Stimulated activated naive CD4-positive, alpha-beta T cell treated with Interleukin-2 at 50 U/mL for 16 hours (primary cell): ENCODE data around the gene KCNN3.

Experiments
- DNase-seq: peaks from one replicate; lab custom pipeline; 2025; lab: John Stamatoyannopoulos, UW

The KCNN3 gene

DNA sequence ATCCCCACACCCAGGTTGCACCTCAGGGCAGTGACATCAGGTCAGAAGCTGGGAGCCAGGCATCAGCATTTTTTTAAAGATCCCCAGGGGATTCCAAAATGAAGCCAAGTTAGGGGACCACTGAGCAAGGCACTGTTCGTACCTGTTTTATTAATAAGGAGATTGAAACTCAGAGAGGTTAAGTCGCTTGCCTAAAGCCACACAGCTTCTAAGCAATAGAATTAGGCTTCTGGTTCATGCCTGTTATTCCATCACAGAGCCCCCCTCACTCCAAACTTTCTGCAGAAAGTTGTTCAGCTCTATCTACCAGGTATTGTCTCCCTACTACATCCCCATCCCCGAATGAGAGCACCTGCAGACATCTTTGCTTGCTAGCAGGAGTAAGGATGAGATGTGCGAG lies 28.7 kb downstream of the KCNN3 start:
- DNase-seq, result no peak

DNA sequence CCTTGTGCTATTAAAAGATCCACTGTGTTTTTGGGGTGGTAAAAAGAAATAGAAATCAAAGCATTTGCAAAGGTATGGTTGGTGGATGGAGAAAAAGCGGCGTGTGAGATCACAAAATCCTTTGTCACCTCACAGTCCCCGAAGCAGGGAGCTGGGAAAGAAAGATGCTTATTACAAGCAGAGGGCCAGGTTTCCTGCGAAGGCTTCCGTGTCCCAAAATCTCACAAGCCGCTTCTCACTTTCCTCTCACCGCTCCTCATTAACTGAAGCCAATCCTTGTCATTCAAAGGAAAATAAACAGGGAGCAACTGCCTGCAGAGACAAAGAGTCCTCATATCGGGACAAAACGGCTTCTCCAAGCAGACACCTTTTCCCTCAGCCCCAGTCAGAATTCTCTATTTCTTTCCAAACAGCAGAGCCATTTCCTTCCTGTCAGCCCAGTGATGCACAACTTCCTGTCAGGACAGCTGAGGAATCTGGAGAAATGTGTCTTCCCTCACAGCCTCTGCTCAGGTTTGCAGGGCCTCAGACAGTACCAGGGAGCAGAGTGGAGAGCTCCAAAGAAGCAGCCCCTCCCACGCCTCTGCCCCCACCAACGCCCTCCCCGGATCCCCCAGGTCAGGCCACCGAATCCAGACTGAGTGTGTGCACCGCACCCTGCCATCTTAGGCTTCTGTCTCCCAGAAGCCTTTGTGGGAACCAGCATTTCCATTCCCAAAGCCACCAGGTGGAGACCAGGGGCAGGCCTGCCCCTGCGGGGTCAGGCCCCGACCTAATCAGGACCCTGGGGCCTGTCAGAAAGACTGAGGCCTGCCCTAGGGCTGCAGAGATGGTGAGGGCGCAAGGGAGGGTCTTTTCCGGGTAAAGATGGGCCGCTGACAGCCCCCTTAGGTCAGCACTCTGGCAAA lies 29.6 kb downstream of the KCNN3 start:
- DNase-seq, result no peak

DNA sequence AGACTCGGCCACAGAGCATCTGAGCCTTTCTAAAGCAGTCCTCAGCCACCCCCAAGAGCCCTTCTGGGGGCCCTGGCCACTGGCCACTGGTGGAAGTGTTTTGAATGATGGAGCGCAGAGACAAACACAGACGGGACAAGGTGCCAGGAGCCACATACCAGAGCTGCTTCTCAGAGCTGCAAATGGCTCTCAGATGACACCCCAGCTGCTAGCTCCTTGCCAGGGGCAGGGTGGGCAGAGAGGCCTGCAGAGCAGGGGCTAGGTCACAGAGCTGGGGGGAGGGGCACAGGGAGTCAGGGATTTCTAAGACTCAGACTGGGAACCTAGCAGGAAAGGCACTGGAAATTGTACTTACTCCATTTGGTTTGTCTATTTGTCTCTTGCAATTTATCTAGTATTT lies 30.4 kb downstream of the KCNN3 start:
- DNase-seq, result no peak

DNA sequence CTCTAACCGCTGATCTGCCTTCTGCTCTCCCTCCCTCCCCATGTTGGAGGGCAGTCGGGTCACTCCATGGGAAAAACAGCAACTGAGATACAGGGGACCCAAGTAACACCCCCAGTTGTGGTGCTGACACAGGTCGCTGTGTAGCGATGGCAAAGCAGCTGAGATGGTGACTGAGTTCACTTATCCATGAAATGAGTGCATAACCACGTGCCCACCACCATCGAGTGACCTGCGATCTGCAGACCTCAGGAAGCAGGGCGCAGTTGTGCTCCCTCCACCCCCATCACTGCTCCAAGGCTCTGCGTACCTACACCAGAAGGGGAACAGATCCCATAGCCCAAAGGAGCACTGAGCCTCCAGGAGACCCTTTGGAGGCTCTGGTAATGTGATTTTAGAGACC lies 31.1 kb downstream of the KCNN3 start:
- DNase-seq, result no peak

DNA sequence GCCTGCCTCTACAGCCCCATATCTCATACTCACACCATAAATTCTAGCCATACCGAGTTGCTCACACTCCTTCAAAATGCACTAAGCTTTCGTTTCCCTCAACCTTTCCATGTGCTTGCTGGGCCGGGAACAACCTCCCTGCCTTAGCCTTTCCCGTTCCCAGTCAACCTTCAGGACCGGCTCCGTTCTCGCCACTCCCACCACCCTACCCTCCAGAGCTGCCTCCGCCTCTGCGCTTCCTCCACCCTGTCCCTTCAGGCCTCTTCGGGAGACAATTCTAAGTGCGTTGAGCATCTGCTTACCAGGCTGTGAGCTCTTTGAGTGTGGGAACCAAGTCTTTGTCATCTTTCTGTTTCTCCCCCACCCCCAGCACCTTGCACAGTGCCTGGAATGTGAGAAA lies 31.6 kb downstream of the KCNN3 start:
- no peak for DNase-seq

DNA sequence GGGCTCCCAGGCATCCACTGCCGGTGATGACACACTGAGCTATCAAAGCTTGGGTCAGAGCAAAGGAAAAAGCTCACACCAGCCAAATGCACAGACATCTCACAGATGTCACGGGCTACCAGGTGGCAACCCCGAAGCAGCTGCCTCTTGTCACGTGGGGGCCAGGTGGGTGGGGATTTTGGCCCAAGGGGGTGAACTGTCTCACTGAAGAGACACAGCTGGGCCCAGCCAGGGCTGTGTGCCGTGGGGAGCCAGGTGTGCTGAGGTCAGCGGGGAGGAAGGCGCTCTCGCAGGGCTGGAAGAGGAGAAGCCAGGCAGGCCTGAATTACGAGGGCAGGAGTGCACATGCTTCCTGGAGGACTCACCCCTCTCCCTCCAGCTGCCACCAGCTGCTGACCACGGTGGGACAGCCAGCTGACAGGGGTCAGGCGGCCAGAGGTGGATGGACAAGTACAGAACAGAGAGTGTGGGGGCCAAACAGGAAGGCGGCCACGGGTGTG lies 32.4 kb downstream of the KCNN3 start:
- DNase-seq, result no peak

DNA sequence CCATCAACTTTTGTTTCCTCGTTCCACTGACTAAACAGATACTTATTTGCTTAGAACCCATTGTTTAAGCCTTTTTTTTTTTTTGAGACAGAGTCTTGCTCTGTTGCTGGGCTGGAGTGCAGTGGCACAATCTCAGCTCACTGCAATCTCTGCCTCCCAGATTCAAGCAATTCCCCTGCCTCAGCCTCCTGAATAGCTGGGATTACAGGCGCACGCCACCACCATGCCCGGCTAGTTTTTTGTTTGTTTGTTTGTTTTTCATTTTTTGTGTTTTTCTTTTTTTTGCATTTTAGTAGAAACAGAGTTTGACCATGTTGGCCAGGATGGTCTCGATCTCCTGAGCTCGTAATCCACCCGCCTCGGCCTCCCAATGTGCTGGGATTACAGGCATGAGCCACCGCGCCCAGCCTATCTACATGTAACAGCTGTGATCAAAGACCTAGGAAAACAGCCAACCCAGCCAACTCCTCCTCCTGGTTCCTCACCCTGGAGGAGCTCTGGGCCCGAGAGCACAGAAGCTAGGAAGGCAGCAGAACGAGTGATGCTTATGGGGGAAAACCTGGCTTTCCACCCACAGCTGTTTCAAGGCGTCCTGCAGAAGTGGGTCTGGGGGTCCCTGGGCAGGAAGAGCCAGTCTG lies 32.9 kb downstream of the KCNN3 start:
- no peak for DNase-seq

DNA sequence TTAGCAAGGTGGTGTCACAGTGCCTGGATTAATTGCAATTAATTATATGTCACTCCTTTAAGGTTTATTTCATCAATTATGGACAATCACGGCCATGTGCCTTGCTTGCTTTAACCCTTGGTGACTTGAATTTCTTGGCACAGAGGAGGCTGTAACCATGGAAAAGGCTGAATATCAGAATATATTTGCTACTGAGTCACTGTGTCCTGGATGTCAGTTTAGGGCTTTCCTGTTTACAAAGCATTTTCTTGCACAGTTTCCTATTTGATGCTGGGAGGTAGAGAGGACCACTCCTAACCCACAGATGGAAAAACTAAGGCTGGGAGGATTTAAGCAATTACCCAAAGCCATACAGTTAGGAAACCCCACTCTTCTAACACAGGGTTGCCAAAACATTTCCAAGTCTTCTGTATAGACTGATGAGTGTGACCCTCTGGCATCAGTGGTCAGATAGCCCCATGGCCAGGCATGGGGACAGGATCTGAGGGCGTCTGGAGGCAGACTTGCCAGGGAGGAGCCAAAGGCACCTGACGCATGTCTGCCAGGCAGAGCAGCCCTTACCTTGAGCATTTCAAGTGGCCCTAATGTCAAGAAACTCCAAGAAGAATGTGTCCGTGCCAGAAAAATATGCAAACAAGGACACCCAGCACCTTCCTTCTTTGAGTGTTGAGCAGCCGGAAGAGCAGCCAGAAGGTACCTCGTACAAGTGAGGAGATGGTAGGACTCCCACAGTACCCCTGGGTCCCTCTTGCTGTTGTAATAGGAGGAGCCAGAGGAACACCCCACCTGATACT lies 34.4 kb downstream of the KCNN3 start:
- no peak for DNase-seq

DNA sequence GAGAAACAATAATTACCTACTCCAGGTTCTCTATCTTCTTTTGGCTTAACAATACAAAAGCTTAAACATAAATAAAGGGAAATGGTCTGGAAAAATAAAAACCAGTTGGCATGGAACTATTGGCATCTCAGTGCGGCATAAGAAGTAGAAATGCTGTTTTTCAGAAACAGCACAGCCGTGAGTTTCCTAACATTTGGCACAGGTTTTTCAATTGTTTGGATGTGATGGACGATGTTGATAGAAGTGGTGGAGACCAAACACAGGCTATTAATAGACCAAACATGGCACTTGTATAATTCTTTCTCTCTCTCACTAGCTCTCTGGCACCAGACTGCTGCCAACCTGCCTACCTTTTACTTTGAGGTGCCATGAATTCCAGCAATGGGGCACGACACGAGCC lies 36.2 kb downstream of the KCNN3 start:
- no peak for DNase-seq

DNA sequence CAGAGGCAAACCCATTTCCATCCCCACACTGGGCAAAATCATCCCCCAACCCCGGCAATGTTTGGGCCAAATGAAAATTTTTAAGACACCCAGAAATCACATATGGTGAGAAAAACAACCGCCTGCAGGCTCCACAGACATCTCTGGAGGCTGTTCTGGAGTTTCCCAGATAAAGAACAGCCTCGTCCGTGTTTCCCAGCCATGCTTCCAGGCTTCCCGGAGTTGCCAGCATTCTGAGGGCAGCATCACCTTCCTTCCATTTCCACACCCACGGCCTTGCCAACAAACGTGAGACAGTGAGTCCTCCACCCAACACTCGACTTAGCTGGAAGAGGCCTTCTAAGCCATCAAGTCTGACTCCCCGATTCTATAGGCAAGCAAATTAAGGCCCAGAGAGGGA lies 36.9 kb downstream of the KCNN3 start:
- DNase-seq, result no peak

DNA sequence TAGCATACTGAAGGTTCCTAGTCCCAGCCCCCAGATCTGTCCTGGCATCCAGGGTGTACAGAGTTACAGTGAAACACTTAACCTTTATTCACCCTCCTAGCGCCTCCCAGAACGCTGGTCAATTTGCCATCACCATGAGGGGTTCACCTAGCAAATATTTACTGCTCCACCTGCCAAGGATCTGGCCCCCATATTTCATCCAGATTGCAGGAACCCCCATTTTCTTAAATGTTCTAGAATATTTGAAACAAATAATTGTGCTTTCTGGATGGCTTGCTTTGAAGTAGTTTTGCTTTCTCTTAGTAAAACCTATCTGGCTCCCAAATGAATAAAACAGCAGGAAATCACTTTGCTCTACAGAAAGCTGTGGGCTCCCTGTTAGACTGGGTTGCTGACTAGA lies 37.7 kb downstream of the KCNN3 start:
- DNase-seq, result no peak

DNA sequence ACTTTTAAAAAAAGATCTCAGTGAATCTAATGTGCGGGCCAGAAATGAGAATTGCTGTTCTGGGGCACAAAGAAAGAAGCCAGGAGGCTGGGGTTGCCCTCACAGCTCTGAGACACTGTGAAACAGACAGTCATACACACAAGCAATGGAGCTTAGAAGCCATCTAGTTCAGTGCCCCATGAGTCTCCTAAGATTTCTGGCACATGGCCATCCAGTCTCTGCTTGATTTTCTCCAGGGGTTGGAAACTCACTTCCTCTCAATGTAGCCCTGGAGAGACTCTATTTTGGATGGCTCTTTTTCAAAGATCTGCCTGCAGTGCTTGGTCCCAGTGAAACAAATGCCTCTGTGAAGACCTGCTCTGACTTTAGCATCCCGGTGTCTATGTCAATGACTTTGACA lies 38.6 kb downstream of the KCNN3 start:
- no peak for DNase-seq

DNA sequence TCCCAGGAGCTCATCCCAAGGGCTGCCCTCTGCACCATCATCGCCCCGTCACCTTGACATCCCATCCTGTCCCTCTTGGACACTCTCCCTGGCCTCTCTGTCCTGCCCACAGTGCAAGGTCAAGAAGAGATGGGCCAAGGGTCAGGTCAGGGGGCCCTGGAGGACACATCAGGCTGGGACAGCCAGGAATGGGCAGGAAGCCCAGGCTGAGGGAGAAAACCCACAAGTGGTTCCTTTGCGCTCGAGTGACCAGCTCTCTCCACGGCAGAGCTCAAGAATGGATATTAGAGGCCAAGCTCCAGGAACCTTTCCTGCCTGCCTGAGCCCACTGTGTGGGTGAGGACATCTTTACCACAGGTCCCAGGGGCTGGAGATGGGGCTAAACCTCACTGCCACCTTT lies 41.0 kb downstream of the KCNN3 start:
- DNase-seq, result no peak

DNA sequence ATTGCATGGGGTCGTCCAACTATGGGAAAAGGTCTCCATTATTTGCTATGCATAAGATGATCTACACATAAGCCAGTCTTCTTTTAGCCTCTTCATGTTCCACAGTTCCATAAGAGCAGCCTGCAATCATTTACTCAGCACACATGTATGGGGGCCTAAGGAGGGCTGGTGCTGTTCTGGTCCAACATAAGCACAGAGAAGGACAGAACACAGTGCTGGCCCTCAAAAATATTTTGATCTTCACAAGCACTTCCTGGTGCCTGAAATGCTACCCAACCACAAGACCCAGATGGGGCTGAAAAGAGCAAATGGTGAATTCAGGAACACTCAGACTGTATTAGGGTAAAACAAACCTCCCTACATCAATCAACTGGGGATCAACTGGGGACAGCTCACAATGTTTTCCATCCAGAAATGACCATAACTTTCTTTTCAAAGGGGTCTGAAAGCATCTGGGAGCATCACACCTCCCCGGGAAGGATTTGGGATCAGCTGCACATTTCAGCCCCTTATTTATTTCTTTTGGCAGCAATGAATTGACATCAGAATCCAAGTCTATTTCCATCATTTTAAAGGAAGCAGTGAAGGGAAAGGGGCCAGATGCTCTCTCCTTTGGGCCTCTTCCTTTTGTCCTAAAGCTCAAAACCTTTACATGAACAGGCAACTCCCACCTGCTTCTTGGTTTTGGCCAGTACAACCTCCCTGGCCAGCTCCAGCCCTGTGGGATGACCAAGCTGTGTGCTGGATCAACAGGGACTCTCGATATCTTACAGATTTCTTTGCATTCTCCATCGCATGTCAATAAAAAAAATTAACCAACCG lies 45.7 kb downstream of the KCNN3 start:
- DNase-seq, result no peak

DNA sequence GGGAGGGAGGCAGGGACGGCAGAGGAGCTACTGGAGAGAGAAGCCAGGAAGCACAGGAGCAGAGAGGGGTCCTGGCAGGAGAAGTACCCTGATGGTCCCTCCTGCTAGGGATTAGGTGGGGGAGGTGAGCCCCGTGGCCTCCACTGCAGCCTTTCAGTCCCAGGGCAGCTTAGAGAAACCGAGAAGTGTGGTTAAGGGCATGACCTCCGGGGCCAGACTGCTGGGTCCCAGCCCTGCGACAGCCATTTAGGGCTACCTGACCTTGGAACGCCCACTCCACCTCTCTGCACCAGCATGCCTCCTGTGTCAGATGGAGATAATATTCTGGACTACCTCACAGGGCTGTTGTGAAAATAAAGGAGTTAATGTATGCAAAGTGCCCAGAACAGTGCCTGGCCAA lies 47.4 kb downstream of the KCNN3 start:
- DNase-seq, result no peak

DNA sequence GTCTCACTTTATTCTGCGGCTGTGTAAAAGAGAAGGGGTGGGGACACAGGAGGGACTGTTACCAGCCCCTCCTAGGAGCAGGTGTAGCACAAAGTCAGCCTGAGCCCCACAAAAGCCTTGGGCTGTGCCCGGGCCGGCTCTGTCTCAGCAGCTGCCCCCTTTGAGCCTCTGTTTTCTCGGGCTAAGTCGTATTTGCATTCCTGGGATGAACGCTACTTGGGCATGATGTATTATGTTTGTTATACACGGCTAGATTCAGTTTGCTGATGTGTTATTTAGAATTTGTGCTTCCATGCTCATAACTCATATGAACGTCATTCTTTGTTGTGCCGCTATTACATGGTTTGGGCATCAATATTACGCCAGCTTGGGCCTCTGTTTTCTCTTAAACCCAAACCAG lies 47.8 kb downstream of the KCNN3 start:
- DNase-seq, result no peak

DNA sequence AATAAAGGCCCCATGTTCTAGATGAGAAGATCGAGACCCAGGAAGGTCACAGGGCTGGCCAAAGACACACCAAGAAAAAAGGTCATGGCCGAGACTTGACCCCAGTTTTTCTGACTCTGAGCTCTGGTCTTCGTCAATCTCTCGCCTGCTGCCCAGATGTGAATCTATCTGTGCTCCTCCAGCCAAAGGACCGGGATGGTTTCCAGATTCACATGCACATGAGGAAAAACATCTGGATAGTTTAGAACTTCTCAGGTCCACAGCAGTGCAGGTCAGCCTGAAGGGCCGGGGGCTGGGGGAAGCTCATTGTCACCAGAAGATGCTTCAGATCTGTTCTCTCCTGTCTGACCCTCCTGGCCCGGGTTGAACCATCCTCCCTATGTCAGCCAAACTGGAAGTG lies 49.0 kb downstream of the KCNN3 start:
- DNase-seq, result no peak

DNA sequence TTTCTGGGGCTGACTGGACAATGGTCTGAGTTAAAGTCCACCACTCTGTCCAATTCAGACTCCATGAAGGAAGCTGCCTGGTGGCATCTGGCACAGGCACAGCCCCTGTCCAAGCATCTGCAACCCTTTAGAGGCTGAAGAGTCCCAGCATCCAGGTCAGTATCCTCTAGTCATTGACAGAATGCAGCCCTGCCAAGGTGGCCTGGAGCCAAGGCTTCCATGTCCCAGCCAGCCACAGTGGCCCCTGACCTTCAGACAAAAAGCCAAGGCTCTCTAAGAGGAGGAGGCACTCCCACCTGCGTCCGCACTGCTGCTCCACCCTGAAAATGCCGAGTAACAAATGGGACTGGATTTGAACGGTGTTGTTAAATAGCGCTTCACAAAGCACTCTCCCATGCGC lies 49.4 kb downstream of the KCNN3 start:
- DNase-seq, result no peak

DNA sequence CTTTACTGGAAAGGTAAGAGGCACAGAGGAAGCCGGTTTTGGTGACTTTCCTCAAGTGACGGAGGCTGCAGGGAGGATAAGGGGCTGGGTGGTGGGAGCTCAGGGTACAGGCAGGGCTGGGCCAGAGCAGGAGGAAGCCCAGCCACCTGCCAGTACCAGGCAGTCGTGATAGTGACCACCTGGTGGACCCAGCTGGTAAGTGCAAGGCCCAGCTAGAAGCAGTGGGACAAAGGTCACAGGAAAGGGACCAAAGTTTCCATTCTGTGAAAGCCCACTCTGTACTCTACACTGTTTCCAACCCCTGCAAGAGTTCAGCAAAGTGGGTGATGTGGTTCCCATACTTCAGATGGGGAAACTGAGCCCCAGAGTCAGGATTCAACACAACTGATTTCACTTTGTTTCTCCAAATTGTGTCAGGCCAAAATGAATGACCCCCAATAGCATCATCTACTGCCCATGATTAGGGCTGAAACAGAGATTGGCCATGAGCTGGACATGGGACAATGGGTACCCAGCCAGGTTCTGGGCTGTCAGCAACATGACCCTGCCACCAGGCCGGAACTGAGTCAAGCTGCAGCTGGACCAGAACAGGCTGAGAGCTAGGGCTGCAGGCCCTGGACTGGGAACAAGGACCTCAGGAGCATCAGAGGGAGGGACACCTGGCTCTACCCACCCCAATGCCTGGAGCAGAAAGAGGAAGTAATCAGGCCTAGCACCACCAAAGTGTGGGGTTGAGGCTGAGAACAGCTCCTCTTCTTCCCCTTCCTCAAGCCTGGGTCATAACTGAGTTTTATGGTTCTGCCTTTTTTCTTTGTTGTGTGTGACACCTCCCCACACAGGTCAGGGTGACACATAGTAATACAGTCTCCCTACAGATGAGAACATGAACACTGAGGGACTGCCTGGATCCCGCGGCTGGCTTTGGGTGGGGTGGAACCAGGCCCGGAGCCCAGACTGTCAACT lies 50.2 kb downstream of the KCNN3 start:
- no peak for DNase-seq

DNA sequence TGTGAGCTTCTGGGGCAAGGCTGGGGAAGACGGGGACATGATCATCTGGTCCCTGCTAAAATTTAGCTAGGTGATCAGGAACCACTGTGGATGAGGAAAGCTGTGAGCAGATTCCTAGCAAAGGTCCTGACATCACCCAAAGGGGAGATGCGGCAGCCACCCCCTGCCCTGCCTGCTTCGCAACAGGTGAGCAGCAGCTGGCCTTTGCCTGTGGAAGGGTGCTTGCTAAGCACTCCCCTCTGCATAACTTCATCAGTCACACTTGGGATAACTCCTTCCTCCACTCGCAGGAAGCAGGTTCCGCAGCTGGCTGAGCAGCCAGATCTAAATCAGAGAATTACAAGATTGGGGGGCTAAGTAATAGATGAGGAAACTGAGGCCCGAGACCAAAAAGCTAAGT lies 51.2 kb downstream of the KCNN3 start:
- DNase-seq, result no peak

DNA sequence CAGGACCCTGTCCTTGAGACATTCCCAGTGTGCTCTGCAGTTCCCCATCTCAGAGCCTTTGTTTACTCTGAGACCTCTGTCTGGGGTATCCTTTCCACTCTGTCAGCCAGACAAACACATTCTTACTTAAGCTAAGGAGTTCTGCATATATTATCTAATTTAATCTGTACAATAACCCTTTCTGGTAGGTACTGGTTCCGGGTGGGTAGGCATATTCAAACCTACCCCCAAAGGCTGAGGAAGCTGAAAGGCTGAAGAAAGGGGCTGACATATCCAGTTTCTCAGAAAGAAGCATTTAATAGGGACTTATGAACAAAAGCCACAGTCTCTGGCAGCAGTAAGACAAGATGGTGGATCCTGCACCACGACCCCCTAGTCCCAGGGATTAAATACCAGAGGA lies 53.1 kb downstream of the KCNN3 start:
- no peak for DNase-seq
